ENCODE results near the gene MS4A6A. TPM values are rescaled to one million over a fixed set of nuclear protein-coding genes. Genes with fewer than 3 reads are reported as not detected.

Gene MS4A6A
- total and polyA plus RNA-seq, 2 donors (not counting 1 experiment from before 2014, with no cell fraction given) = 0.34 to 4.1 TPM

DNA sequence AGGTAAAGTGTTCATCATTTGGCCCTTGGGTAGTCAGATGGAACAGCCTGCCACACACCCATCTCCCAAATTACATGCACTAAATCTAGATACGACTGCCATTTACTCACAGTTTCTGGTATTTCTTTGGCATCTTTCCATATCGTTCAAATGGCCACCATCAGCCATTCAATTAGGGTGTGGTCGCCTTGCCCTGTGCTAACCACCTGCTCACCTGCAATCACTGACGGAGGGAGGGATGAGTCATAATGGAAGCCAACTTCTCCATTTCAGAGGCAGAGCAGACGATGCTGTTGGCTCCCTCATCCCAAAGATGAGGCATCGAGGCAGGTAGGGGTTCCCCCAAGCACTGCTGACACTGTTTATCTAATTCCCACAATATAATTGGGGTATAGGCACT, 14.6 kb downstream of the MS4A6A start:
- no peak for ATAC-seq (ENCODE audit: low read depth)
- Histone ChIP-seq H3K4me2 (replicated peaks; ENCODE audit: low read depth, low read length, poor library complexity, severe bottlenecking) (no peak overlapping the region), H3K36me3 (replicated peaks in 1 of 2; ENCODE audit: control extremely low read depth in 1 of 2, control insufficient read depth in 1 of 2, extremely low read depth in 1 of 2, insufficient read depth in 2 of 2, low read length in 1 of 2) (no peaks in the 10 kb centered on the region), H3K79me2 (ENCODE audit: control insufficient read depth, insufficient read depth, low read length) (no peaks in the 10 kb centered on the region), H4K20me1 (ENCODE audit: control insufficient read depth, insufficient read depth, low read length, poor library complexity, severe bottlenecking) (no peaks in the 10 kb centered on the region), H3K4me3 (ENCODE audit: control extremely low read depth in 1 of 5, extremely low read depth in 1 of 5, insufficient read depth in 1 of 5, low read depth in 2 of 5, low read length in 4 of 5) (no peak overlapping the region), H3K9me3 (ENCODE audit: control extremely low read depth in 1 of 3, control insufficient read depth in 2 of 3, insufficient read depth in 1 of 3, low read length in 2 of 3) (peaks cover 1 to 30% (median 28%) of the 10 kb centered on the region in 3 donors), H3K27ac (ENCODE audit: low read length in 2 of 2) (no peak overlapping the region), H3K4me1 (ENCODE audit: control insufficient read depth in 2 of 2, insufficient read depth in 2 of 2, low read length in 2 of 2) (no peaks in the 10 kb centered on the region), H3K9ac (ENCODE audit: low read length) (no peak overlapping the region), H3K27me3 (replicated peaks in 1 of 4; ENCODE audit: control extremely low read depth in 1 of 4, control insufficient read depth in 3 of 4, insufficient read depth in 4 of 4, low read length in 3 of 4) (no peaks in the 10 kb centered on the region), H2AFZ (ENCODE audit: insufficient read depth, low read depth, low read length, poor library complexity, severe bottlenecking) (no peak overlapping the region)
- Mint-ChIP-seq H3K4me3 (no peak overlapping the region), H3K27me3 (peaks cover 17% of the 10 kb centered on the region), H3K9me3 (ENCODE audit: insufficient read depth) (peaks cover 10% of the 10 kb centered on the region), H3K27ac (no peak overlapping the region), H3K4me1 (no peaks in the 10 kb centered on the region)
- TF ChIP-seq, protein P1, sequence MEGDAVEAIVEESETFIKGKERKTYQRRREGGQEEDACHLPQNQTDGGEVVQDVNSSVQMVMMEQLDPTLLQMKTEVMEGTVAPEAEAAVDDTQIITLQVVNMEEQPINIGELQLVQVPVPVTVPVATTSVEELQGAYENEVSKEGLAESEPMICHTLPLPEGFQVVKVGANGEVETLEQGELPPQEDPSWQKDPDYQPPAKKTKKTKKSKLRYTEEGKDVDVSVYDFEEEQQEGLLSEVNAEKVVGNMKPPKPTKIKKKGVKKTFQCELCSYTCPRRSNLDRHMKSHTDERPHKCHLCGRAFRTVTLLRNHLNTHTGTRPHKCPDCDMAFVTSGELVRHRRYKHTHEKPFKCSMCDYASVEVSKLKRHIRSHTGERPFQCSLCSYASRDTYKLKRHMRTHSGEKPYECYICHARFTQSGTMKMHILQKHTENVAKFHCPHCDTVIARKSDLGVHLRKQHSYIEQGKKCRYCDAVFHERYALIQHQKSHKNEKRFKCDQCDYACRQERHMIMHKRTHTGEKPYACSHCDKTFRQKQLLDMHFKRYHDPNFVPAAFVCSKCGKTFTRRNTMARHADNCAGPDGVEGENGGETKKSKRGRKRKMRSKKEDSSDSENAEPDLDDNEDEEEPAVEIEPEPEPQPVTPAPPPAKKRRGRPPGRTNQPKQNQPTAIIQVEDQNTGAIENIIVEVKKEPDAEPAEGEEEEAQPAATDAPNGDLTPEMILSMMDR (IDR thresholded peaks at IDR 0.05) = no peak
- TF ChIP-seq EZH2 (IDR thresholded peaks at IDR 0.05; ENCODE audit: borderline replicate concordance, insufficient read depth, low read depth, low read length, poor library complexity, severe bottlenecking) = no peak
- ChIA-PET POLR2A (no interaction called here), CTCF (no interaction called here)
- no peak for DNase-seq
- intact Hi-C loops (cut with micrococcal nuclease) = no loop called here
- WGBS (ENCODE audit: insufficient coverage) = 83% methylated on average over 1 of the region's 6 CpGs

DNA sequence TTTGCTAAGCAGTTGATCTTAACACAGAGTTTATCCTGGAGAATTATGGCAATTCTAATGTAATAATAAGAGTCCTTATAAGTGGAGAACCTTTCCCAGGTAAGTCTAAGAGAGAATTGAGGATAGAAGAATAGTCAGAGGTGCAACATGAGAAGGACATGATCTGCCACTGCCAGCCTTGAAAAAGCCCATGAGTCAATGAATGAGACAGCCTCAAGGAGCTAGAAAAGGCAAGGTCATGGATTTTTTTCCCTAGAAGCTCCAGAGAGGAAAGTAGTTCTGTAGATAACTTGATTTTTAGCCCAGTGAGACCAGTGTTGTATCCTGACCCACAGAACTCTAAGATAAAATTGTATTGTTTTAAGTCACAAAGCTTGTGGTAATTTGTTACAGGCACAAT, 16.9 kb downstream of the MS4A6A start:
- CTCF ChIA-PET = no interaction called here
- DNase-seq (no peak), ATAC-seq (ENCODE audit: low read depth) (no peak)
- Histone ChIP-seq H3K4me3 (ENCODE audit: control extremely low read depth in 1 of 5, extremely low read depth in 1 of 5, insufficient read depth in 1 of 5, low read depth in 2 of 5, low read length in 4 of 5) (no peak overlapping the region), H3K79me2 (ENCODE audit: control insufficient read depth, insufficient read depth, low read length) (no peaks in the 10 kb centered on the region), H3K4me2 (replicated peaks; ENCODE audit: low read depth, low read length, poor library complexity, severe bottlenecking) (no peak overlapping the region), H3K27me3 (replicated peaks in 1 of 4; ENCODE audit: control extremely low read depth in 1 of 4, control insufficient read depth in 3 of 4, insufficient read depth in 4 of 4, low read length in 3 of 4) (no peaks in the 10 kb centered on the region), H2AFZ (ENCODE audit: insufficient read depth, low read depth, low read length, poor library complexity, severe bottlenecking) (no peak overlapping the region), H3K9me3 (ENCODE audit: control extremely low read depth in 1 of 3, control insufficient read depth in 2 of 3, insufficient read depth in 1 of 3, low read length in 2 of 3) (peaks cover 1 to 30% (median 28%) of the 10 kb centered on the region in 3 donors), H3K36me3 (replicated peaks in 1 of 2; ENCODE audit: control extremely low read depth in 1 of 2, control insufficient read depth in 1 of 2, extremely low read depth in 1 of 2, insufficient read depth in 2 of 2, low read length in 1 of 2) (no peaks in the 10 kb centered on the region), H3K4me1 (ENCODE audit: control insufficient read depth in 2 of 2, insufficient read depth in 2 of 2, low read length in 2 of 2) (no peaks in the 10 kb centered on the region), H4K20me1 (ENCODE audit: control insufficient read depth, insufficient read depth, low read length, poor library complexity, severe bottlenecking) (no peaks in the 10 kb centered on the region), H3K9ac (ENCODE audit: low read length) (no peak overlapping the region), H3K27ac (ENCODE audit: low read length in 2 of 2) (no peak overlapping the region)
- Mint-ChIP-seq H3K27ac (no peak overlapping the region), H3K27me3 (peaks cover 14% of the 10 kb centered on the region), H3K4me1 (no peaks in the 10 kb centered on the region), H3K9me3 (ENCODE audit: insufficient read depth) (peaks cover 10% of the 10 kb centered on the region), H3K4me3 (no peak overlapping the region)
- intact Hi-C loops (cut with micrococcal nuclease) = no loop called here
- no peak for TF ChIP-seq EZH2 (IDR thresholded peaks at IDR 0.05; ENCODE audit: borderline replicate concordance, insufficient read depth, low read depth, low read length, poor library complexity, severe bottlenecking)
- TF ChIP-seq, protein P1 (IDR thresholded peaks at IDR 0.05) = no peak
- POLR2A ChIA-PET = no interaction called here
